OCI-LY1 (cell line): ENCODE results near the gene APBB1IP.

ENCODE experiments used
- EZH2 ChIP-seq: fragments of 200-600 bp; sonication (generic), shearing (Covaris generic); IDR thresholded peaks from 2 replicates; pipeline ENCODE4 v1.8.0; 2017; ENCODE audit warnings: borderline replicate concordance, mixed run types, mild to moderate bottlenecking, antibody characterized with exemption, low read length, moderate library complexity, mixed read lengths
- TF ChIP-seq, protein P1 (sequence below): fragments of 200-600 bp; sonication (generic), shearing (Covaris generic); IDR thresholded peaks from 2 replicates; pipeline ENCODE4 v1.5.1; 2017; ENCODE audit warnings: mild to moderate bottlenecking, antibody characterized with exemption, low read length, moderate library complexity, mixed read lengths

DNA sequence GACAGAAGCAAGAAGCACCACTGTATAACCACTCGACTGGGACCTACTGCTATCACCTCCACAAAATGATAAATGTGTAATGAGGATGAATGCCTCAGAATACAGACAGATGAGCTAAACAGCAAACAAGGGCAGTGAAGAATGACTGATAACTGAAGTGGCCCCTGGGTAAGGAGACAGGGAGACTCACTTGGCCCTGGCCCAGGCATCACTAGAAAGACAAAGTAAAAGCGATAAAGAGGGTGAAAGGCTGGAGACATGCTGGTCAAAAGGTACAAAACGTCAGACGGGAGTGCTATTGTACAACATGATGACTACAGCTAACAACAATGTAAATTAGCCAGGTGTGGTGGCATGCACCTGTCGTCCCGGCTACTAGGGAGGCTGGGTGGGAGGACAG is 27.8 kb upstream of the APBB1IP start:
- TF ChIP-seq, protein P1, sequence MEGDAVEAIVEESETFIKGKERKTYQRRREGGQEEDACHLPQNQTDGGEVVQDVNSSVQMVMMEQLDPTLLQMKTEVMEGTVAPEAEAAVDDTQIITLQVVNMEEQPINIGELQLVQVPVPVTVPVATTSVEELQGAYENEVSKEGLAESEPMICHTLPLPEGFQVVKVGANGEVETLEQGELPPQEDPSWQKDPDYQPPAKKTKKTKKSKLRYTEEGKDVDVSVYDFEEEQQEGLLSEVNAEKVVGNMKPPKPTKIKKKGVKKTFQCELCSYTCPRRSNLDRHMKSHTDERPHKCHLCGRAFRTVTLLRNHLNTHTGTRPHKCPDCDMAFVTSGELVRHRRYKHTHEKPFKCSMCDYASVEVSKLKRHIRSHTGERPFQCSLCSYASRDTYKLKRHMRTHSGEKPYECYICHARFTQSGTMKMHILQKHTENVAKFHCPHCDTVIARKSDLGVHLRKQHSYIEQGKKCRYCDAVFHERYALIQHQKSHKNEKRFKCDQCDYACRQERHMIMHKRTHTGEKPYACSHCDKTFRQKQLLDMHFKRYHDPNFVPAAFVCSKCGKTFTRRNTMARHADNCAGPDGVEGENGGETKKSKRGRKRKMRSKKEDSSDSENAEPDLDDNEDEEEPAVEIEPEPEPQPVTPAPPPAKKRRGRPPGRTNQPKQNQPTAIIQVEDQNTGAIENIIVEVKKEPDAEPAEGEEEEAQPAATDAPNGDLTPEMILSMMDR = no peak
- TF ChIP-seq EZH2 = no peak
